ENCODE results near the gene ARID5B.

ARID5B gene

DNA sequence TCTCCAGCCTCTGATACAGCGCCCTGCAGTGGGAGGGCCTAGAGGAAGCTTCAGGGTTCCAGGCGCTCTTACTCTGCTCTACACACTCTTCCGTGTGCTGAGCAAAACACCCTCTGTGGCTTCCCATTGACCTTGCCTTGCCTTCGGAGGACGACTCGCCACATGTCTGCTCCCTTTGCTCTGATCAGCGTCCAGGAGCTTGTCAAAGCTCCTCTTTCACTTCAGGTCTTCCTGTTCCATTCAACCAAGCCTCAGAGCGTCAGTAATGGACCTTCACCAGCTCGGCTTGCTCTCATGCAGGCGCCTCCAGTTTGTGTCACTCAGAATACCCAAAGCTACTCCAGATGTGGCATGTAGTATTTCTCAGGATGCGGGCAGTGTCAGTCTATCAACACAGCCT is 173.9 kb downstream of the ARID5B start:
- peaks cover 11% of the 10 kb centered on the region for H3K4me1 ChIP-seq (ENCODE audit: control insufficient read depth, insufficient read depth, low read length)
- ChIA-PET CTCF (no interaction called here), POLR2A (no interaction called here)
- TF ChIP-seq ZFP3 (tag by site-specific recombination; IDR thresholded peaks at IDR 0.05; ENCODE audit: low read depth) (no peak), ZBTB20 (tag by site-specific recombination; IDR thresholded peaks at IDR 0.05) (no peak), ZNF426 (tag by site-specific recombination; IDR thresholded peaks at IDR 0.05) (no peak), HIC1 (tag by site-specific recombination; IDR thresholded peaks at IDR 0.05) (no peak), ZNF24 (tag by site-specific recombination; IDR thresholded peaks at IDR 0.05) (no peak), EGR2 (tag by site-specific recombination; IDR thresholded peaks at IDR 0.05; ENCODE audit: low read depth) (no peak), GLIS1 (tag by site-specific recombination; IDR thresholded peaks at IDR 0.05) (no peak), ZNF10 (tag by site-specific recombination; IDR thresholded peaks at IDR 0.05) (no peak), ZNF398 (tag by site-specific recombination; IDR thresholded peaks at IDR 0.05) (no peak), GFI1B (tag by site-specific recombination; IDR thresholded peaks at IDR 0.05) (no peak)
- TF ChIP-seq, protein P1, sequence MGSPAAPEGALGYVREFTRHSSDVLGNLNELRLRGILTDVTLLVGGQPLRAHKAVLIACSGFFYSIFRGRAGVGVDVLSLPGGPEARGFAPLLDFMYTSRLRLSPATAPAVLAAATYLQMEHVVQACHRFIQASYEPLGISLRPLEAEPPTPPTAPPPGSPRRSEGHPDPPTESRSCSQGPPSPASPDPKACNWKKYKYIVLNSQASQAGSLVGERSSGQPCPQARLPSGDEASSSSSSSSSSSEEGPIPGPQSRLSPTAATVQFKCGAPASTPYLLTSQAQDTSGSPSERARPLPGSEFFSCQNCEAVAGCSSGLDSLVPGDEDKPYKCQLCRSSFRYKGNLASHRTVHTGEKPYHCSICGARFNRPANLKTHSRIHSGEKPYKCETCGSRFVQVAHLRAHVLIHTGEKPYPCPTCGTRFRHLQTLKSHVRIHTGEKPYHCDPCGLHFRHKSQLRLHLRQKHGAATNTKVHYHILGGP (tag by site-specific recombination; IDR thresholded peaks at IDR 0.05) = no peak
- H3K9me3 ChIP-seq (ENCODE audit: control insufficient read depth, insufficient read depth, low read depth, low read length) = no peaks in the 10 kb centered on the region
- no peak overlapping the region for H3K27ac ChIP-seq (ENCODE audit: extremely low read depth, low read depth, low read length)
- no peak overlapping the region for H3K4me3 ChIP-seq (ENCODE audit: low read depth, low read length)
- H3K36me3 ChIP-seq (ENCODE audit: control insufficient read depth in 2 of 2, insufficient read depth in 1 of 2, low read length in 2 of 2) = peaks cover 0 to 29% of the 10 kb centered on the region in 2 experiments; a peak in 1 of 3 replicates

GRCh38 chr10:62075912-62076311 is 174.4 kb downstream of the ARID5B start:
- TF ChIP-seq ZNF521 (tag by site-specific recombination; IDR thresholded peaks at IDR 0.05) (no peak), ZNF354C (tag by site-specific recombination; IDR thresholded peaks at IDR 0.05; ENCODE audit: borderline replicate concordance, low read depth) (no peak), YY2 (tag by site-specific recombination; IDR thresholded peaks at IDR 0.05) (no peak), ZNF707 (tag by site-specific recombination; IDR thresholded peaks at IDR 0.05) (no peak)
- no peaks in the 10 kb centered on the region for H3K9me3 ChIP-seq (ENCODE audit: control insufficient read depth, insufficient read depth, low read depth, low read length)
- POLR2A ChIA-PET = interaction anchor here (0.8 kb wide), 1 partner anchor 169 kb away, joined by 7 read pairs; no protein-coding TSS in a partner anchor
- H3K4me1 ChIP-seq (ENCODE audit: control insufficient read depth, insufficient read depth, low read length) = peaks cover 11% of the 10 kb centered on the region
- peaks cover 0 to 26% of the 10 kb centered on the region in 2 experiments; a peak in 1 of 3 replicates for H3K36me3 ChIP-seq (ENCODE audit: control insufficient read depth in 2 of 2, insufficient read depth in 1 of 2, low read length in 2 of 2)
- H3K4me3 ChIP-seq (ENCODE audit: low read depth, low read length) = no peak overlapping the region
- no peak overlapping the region for H3K27ac ChIP-seq (ENCODE audit: extremely low read depth, low read depth, low read length)
- CTCF ChIA-PET = no interaction called here

GRCh38 chr10:62076891-62077290 is 175.4 kb downstream of the ARID5B start:
- Histone ChIP-seq H3K27ac (ENCODE audit: extremely low read depth, low read depth, low read length) (no peak overlapping the region), H3K9me3 (ENCODE audit: control insufficient read depth, insufficient read depth, low read depth, low read length) (no peaks in the 10 kb centered on the region), H3K4me3 (ENCODE audit: low read depth, low read length) (no peak overlapping the region), H3K4me1 (ENCODE audit: control insufficient read depth, insufficient read depth, low read length) (peaks cover 15% of the 10 kb centered on the region), H3K36me3 (ENCODE audit: control insufficient read depth in 2 of 2, insufficient read depth in 1 of 2, low read length in 2 of 2) (peaks cover 0 to 22% of the 10 kb centered on the region in 2 experiments; a peak in 1 of 3 replicates)
- TF ChIP-seq, protein P2, sequence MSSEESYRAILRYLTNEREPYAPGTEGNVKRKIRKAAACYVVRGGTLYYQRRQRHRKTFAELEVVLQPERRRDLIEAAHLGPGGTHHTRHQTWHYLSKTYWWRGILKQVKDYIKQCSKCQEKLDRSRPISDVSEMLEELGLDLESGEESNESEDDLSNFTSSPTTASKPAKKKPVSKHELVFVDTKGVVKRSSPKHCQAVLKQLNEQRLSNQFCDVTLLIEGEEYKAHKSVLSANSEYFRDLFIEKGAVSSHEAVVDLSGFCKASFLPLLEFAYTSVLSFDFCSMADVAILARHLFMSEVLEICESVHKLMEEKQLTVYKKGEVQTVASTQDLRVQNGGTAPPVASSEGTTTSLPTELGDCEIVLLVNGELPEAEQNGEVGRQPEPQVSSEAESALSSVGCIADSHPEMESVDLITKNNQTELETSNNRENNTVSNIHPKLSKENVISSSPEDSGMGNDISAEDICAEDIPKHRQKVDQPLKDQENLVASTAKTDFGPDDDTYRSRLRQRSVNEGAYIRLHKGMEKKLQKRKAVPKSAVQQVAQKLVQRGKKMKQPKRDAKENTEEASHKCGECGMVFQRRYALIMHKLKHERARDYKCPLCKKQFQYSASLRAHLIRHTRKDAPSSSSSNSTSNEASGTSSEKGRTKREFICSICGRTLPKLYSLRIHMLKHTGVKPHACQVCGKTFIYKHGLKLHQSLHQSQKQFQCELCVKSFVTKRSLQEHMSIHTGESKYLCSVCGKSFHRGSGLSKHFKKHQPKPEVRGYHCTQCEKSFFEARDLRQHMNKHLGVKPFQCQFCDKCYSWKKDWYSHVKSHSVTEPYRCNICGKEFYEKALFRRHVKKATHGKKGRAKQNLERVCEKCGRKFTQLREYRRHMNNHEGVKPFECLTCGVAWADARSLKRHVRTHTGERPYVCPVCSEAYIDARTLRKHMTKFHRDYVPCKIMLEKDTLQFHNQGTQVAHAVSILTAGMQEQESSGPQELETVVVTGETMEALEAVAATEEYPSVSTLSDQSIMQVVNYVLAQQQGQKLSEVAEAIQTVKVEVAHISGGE (tag by site-specific recombination; conservative IDR thresholded peaks at IDR 0.05; ENCODE audit: low read depth) = no peak
- peak; percentile 29; the same call in 1 of the 2 replicates for TF ChIP-seq ZBTB17 (tag by site-specific recombination; IDR thresholded peaks at IDR 0.05)
- TF ChIP-seq, protein P3, sequence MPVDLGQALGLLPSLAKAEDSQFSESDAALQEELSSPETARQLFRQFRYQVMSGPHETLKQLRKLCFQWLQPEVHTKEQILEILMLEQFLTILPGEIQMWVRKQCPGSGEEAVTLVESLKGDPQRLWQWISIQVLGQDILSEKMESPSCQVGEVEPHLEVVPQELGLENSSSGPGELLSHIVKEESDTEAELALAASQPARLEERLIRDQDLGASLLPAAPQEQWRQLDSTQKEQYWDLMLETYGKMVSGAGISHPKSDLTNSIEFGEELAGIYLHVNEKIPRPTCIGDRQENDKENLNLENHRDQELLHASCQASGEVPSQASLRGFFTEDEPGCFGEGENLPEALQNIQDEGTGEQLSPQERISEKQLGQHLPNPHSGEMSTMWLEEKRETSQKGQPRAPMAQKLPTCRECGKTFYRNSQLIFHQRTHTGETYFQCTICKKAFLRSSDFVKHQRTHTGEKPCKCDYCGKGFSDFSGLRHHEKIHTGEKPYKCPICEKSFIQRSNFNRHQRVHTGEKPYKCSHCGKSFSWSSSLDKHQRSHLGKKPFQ (tag by site-specific recombination; IDR thresholded peaks at IDR 0.05) = no peak
- TF ChIP-seq ZNF629 (tag by site-specific recombination; IDR thresholded peaks at IDR 0.05) = no peak
- no peak for TF ChIP-seq ZNF707 (tag by site-specific recombination; IDR thresholded peaks at IDR 0.05)
- ChIA-PET POLR2A (interaction anchor here (0.5 kb wide), 1 partner anchor 14 kb away, joined by 4 read pairs; no protein-coding TSS in a partner anchor), CTCF (interaction anchor here (0.7 kb wide), 1 partner anchor 12 kb away, joined by 4 read pairs; no protein-coding TSS in a partner anchor)

Measured in HEK293 (cell line).